Activated CD4-positive, CD25-positive, alpha-beta regulatory T cell treated with anti-CD3 and anti-CD28 coated beads, Interleukin-2, amount 50 U/mL, for 24 hours (primary cell): ENCODE data around the gene CLSTN2.

Experiments used
- ATAC-seq, 2 donors: fragments of 150-1000 bp; cut with Tn5 transposase; one replicate each; pipeline ENCODE4 v1.10.0; 2021; ENCODE audit warnings: mild to moderate bottlenecking in 1 of 2, moderate library complexity in 1 of 2

Gene CLSTN2

GRCh38 chr3:139935016-139935865 is at the start of gene CLSTN2:
CLSTN2 (plus strand) TSS chr3:139935185.
- no peak for ATAC-seq

- ATAC-seq, result no peak
Observed at GRCh38 chr3:139887431-139887830, 47.6 kb upstream of the CLSTN2 start.

- ATAC-seq, result no peak
Observed at GRCh38 chr3:139888561-139889140, 46.3 kb upstream of the CLSTN2 start.

- ATAC-seq, result no peak
Observed at GRCh38 chr3:139893267-139893962, 41.6 kb upstream of the CLSTN2 start.

- ATAC-seq, result no peak
Observed at GRCh38 chr3:139893963-139894642, 40.9 kb upstream of the CLSTN2 start.

- ATAC-seq, result no peak
Observed at GRCh38 chr3:139894643-139894989, 40.4 kb upstream of the CLSTN2 start.

GRCh38 chr3:139897759-139898158 is 37.2 kb upstream of the CLSTN2 start:
- ATAC-seq, result no peak

- ATAC-seq, result no peak
Observed at GRCh38 chr3:139906418-139906817, 28.6 kb upstream of the CLSTN2 start.

- no peak for ATAC-seq
Observed at GRCh38 chr3:139909811-139910210, 25.2 kb upstream of the CLSTN2 start.

GRCh38 chr3:139916271-139916670 is 18.7 kb upstream of the CLSTN2 start:
- ATAC-seq, result no peak

GRCh38 chr3:139917226-139917785 is 17.7 kb upstream of the CLSTN2 start:
- ATAC-seq, result no peak

GRCh38 chr3:139928708-139929505 is 6.1 kb upstream of the CLSTN2 start:
- no peak for ATAC-seq

GRCh38 chr3:139930211-139930610 is 4.8 kb upstream of the CLSTN2 start:
- no peak for ATAC-seq

GRCh38 chr3:139933766-139934165 is 1.2 kb upstream of the CLSTN2 start:
- ATAC-seq, result no peak

- ATAC-seq, result no peak
Observed at GRCh38 chr3:139934613-139935015, 371 bp upstream of the CLSTN2 start.

GRCh38 chr3:139935866-139936817 is 1.2 kb downstream of the CLSTN2 start:
- no peak for ATAC-seq

GRCh38 chr3:139937674-139938279 is 2.8 kb downstream of the CLSTN2 start:
- no peak for ATAC-seq

- no peak for ATAC-seq
Observed at GRCh38 chr3:139939681-139940190, 4.8 kb downstream of the CLSTN2 start.

GRCh38 chr3:139940622-139941021 is 5.6 kb downstream of the CLSTN2 start:
- ATAC-seq, result no peak

GRCh38 chr3:139941580-139941979 is 6.6 kb downstream of the CLSTN2 start:
- no peak for ATAC-seq
